ENCODE data around the gene UBAC1.

DNA sequence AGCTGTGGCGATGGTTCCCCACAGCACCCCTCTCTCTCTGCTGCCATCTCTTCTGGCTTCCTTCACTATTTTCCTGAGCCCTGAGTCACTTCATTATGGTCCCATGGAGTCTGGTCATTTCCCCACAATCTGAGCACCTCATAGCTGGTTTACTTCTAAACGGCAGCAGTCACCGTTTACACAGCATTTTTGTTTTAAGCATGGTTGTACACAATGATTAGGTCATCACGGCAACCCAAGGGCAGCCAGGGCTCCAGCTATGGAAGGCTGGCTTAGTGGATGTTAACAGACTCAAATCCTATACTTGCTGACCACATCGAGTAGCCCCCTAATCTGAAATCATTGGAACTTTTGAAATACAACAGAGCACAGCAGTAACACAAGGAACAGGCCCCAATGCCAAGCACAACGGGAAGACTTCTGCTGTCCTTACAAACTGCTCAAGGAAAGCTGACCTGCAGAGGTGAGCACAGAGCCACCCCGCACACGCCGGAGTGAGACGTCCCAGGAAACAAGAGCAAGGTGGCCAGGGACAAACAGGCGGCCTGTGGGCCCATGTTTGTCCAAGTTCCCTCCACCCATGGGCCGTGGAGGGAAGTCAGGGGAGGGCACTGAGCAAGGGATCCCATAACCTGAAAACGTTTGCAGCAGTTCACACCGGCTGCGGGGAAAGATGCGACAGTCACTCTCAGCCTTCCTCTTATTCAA, 76.7 kb downstream of the UBAC1 start:
- TF ChIP-seq, protein P1, sequence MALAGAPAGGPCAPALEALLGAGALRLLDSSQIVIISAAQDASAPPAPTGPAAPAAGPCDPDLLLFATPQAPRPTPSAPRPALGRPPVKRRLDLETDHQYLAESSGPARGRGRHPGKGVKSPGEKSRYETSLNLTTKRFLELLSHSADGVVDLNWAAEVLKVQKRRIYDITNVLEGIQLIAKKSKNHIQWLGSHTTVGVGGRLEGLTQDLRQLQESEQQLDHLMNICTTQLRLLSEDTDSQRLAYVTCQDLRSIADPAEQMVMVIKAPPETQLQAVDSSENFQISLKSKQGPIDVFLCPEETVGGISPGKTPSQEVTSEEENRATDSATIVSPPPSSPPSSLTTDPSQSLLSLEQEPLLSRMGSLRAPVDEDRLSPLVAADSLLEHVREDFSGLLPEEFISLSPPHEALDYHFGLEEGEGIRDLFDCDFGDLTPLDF (CRISPR knock-in tag; IDR thresholded peaks at IDR 0.05), result no peak
- TF ChIP-seq, protein P2, sequence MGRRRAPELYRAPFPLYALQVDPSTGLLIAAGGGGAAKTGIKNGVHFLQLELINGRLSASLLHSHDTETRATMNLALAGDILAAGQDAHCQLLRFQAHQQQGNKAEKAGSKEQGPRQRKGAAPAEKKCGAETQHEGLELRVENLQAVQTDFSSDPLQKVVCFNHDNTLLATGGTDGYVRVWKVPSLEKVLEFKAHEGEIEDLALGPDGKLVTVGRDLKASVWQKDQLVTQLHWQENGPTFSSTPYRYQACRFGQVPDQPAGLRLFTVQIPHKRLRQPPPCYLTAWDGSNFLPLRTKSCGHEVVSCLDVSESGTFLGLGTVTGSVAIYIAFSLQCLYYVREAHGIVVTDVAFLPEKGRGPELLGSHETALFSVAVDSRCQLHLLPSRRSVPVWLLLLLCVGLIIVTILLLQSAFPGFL (CRISPR knock-in tag; IDR thresholded peaks at IDR 0.05; ENCODE audit: borderline replicate concordance), result no peak

All from WTC11 (cell line).